ENCODE measurements around the gene ADGRV1.
A peak's percentile ranks its signal among the peaks of the same experiment; 100 is the strongest.

ADGRV1 gene

GRCh38 chr5:90557871-90558270 is 726 bp upstream of the ADGRV1 start:
- ATAC-seq (ENCODE audit: low read depth) (no peak), DNase-seq (ENCODE audit: low spot score) (no peak)
- Histone ChIP-seq H3K4me1 (ENCODE audit: insufficient read depth, poor library complexity, severe bottlenecking) (peaks cover 2% of the 10 kb centered on the region), H3K9me3 (ENCODE audit: severe bottlenecking) (no peaks in the 10 kb centered on the region), H3K27ac (ENCODE audit: poor library complexity, severe bottlenecking) (no peak overlapping the region), H3K36me3 (ENCODE audit: low read depth) (no peaks in the 10 kb centered on the region), H3K4me3 (ENCODE audit: severe bottlenecking) (peak overlapping the region; percentile 29), H3K27me3 (ENCODE audit: insufficient read depth, poor library complexity, severe bottlenecking) (peaks cover 81% of the 10 kb centered on the region)
- TF ChIP-seq CTCF (IDR thresholded peaks at IDR 0.05; ENCODE audit: poor library complexity, severe bottlenecking): no peak

GRCh38 chr5:90560771-90561170 is 2.2 kb downstream of the ADGRV1 start:
- ATAC-seq (ENCODE audit: low read depth) (no peak), DNase-seq (ENCODE audit: low spot score) (no peak)
- H3K27me3 ChIP-seq (ENCODE audit: insufficient read depth, poor library complexity, severe bottlenecking): peaks cover 73% of the 10 kb centered on the region
- no peaks in the 10 kb centered on the region for H3K36me3 ChIP-seq (ENCODE audit: low read depth)
- peaks cover 2% of the 10 kb centered on the region for H3K4me1 ChIP-seq (ENCODE audit: insufficient read depth, poor library complexity, severe bottlenecking)
- H3K9me3 ChIP-seq (ENCODE audit: severe bottlenecking): no peaks in the 10 kb centered on the region
- H3K27ac ChIP-seq (ENCODE audit: poor library complexity, severe bottlenecking): no peak overlapping the region
- H3K4me3 ChIP-seq (ENCODE audit: severe bottlenecking): no peak overlapping the region
- no peak for TF ChIP-seq CTCF (IDR thresholded peaks at IDR 0.05; ENCODE audit: poor library complexity, severe bottlenecking)

GRCh38 chr5:90561766-90562165 is 3.2 kb downstream of the ADGRV1 start:
- Histone ChIP-seq H3K27ac (ENCODE audit: poor library complexity, severe bottlenecking) (no peak overlapping the region), H3K9me3 (ENCODE audit: severe bottlenecking) (no peaks in the 10 kb centered on the region), H3K27me3 (ENCODE audit: insufficient read depth, poor library complexity, severe bottlenecking) (peaks cover 65% of the 10 kb centered on the region), H3K36me3 (ENCODE audit: low read depth) (no peaks in the 10 kb centered on the region), H3K4me3 (ENCODE audit: severe bottlenecking) (no peak overlapping the region), H3K4me1 (ENCODE audit: insufficient read depth, poor library complexity, severe bottlenecking) (peaks cover 2% of the 10 kb centered on the region)
- DNase-seq (ENCODE audit: low spot score) (no peak), ATAC-seq (ENCODE audit: low read depth) (no peak)
- TF ChIP-seq CTCF (IDR thresholded peaks at IDR 0.05; ENCODE audit: poor library complexity, severe bottlenecking): no peak

- Histone ChIP-seq H3K27me3 (ENCODE audit: insufficient read depth, poor library complexity, severe bottlenecking) (peaks cover 59% of the 10 kb centered on the region), H3K36me3 (ENCODE audit: low read depth) (no peaks in the 10 kb centered on the region), H3K9me3 (ENCODE audit: severe bottlenecking) (no peaks in the 10 kb centered on the region), H3K4me3 (ENCODE audit: severe bottlenecking) (no peak overlapping the region), H3K27ac (ENCODE audit: poor library complexity, severe bottlenecking) (no peak overlapping the region), H3K4me1 (ENCODE audit: insufficient read depth, poor library complexity, severe bottlenecking) (peaks cover 2% of the 10 kb centered on the region)
- no peak for TF ChIP-seq CTCF (IDR thresholded peaks at IDR 0.05; ENCODE audit: poor library complexity, severe bottlenecking)
- ATAC-seq (ENCODE audit: low read depth) (no peak), DNase-seq (ENCODE audit: low spot score) (no peak)
These were observed 3.7 kb downstream of the ADGRV1 start for GRCh38 chr5:90562341-90562740.

GRCh38 chr5:90563108-90563507 is 4.5 kb downstream of the ADGRV1 start:
- no peak for DNase-seq (ENCODE audit: low spot score)
- Histone ChIP-seq H3K36me3 (ENCODE audit: low read depth) (no peaks in the 10 kb centered on the region), H3K27me3 (ENCODE audit: insufficient read depth, poor library complexity, severe bottlenecking) (peaks cover 53% of the 10 kb centered on the region), H3K4me1 (ENCODE audit: insufficient read depth, poor library complexity, severe bottlenecking) (peaks cover 2% of the 10 kb centered on the region), H3K4me3 (ENCODE audit: severe bottlenecking) (no peak overlapping the region), H3K9me3 (ENCODE audit: severe bottlenecking) (no peaks in the 10 kb centered on the region), H3K27ac (ENCODE audit: poor library complexity, severe bottlenecking) (no peak overlapping the region)
- TF ChIP-seq CTCF (IDR thresholded peaks at IDR 0.05; ENCODE audit: poor library complexity, severe bottlenecking): no peak
- no peak for ATAC-seq (ENCODE audit: low read depth)
